Right lobe of liver (tissue), 6 donors: ENCODE data around the gene ARL8B. TPM values are rescaled to one million over a fixed set of nuclear protein-coding genes. Genes with fewer than 3 reads are reported as not detected.
"Not testable (repeated sequence)": the region's sequence is repeated elsewhere in the genome, so short reads cannot be mapped to it uniquely, and the experiment has no call there.

Experiments
- ATAC-seq, 4 donors: fragments of 200-7000 bp; cut with Tn5 transposase; one replicate each; pipeline ENCODE4 v1.9.1; 2020; ENCODE audit warnings: mild to moderate bottlenecking in 4 of 4, moderate library complexity in 4 of 4
- DNase-seq, 3 donors: peaks; one replicate each; pipeline ENCODE4 v3.0.0-alpha.2; 2020
- H3K27ac ChIP-seq, 3 donors: fragments of 200-600 bp; one replicate each; pipeline ENCODE4 v1.8.0; 2022
- H3K27me3 ChIP-seq, 2 donors: fragments of 200-600 bp; one replicate each; pipeline ENCODE4 v1.8.0; 2022
- H3K36me3 ChIP-seq, 4 donors: fragments of 200-600 bp; sonication (generic) in 1 of 4; one replicate each; pipeline versions ENCODE4 v1.5.1 to v1.8.0; 2017 to 2022; ENCODE audit warnings: control low read depth in 1 of 4
- H3K4me1 ChIP-seq, 4 donors: fragments of 200-600 bp; sonication (generic) in 1 of 4; one replicate each; pipeline versions ENCODE4 v1.5.1 to v1.8.0; 2017 to 2022; ENCODE audit warnings: control low read depth in 1 of 4
- H3K4me3 ChIP-seq, 3 donors: fragments of 200-600 bp; one replicate each; pipeline ENCODE4 v1.8.0; 2022
- H3K9me3 ChIP-seq, 4 donors: fragments of 200-600 bp; sonication (generic) in 1 of 4; one replicate each; pipeline versions ENCODE4 v1.5.1 to v1.8.0; 2017 to 2022; ENCODE audit warnings: control low read depth in 1 of 4
- POLR2A ChIP-seq: fragments of 450-650 bp; IDR thresholded peaks from one replicate; pipeline ENCODE4 v1.6.1; 2017; ENCODE audit warnings: antibody characterized with exemption, mild to moderate bottlenecking
- WGBS: methylation state at CpG from one replicate; pipeline ENCODE4 v1.1.6; 2018; ENCODE audit warnings: low coverage, low lambda C conversion rate; ENCODE audit not compliant: insufficient coverage; ENCODE audit errors: missing lambda C conversion rate; 5-methylcytosine and 5-hydroxymethylcytosine counted together
- intact Hi-C, 2 donors: fragments of 100-400 bp; cut with DNase I; formaldehyde crosslinking; loops; one replicate each; pipeline versions ENCODE4 v1.11.2 to v1.14.1; 2022
- total RNA-seq, 6 experiments: library from RNA; depleted of rRNA in 2 of 6; stranded (reverse); fragments of >200 nt in 2 of 6; fragmentation: NEBNext Ultra II Directional in 3 of 6; extraction: Animal tissue kit (Norgen Biotek cat#: 25700) in 3 of 6; gene quantifications; one replicate each; pipeline versions ENCODE4 v1.1.0 to v1.2.4, GENCODE V29; 2016 to 2023
- TF ChIP-seq, protein P1 (sequence below), 4 donors: fragments of 200-600 bp in 3 of 4; fragments of 450-650 bp in 1 of 4; IDR thresholded peaks; one replicate each; pipeline versions ENCODE4 v1.5.1 to v1.8.0; 2016 to 2022; ENCODE audit warnings: antibody characterized with exemption in 4 of 4, mild to moderate bottlenecking in 2 of 4
- donor health status: DM: no; HTN: yes; CAD: no.
- donor health status: DM: no; HTN: no; CAD: no.
- donor health status: DM: no; HTN: no; CAD: no.
- donor health status: DM: no; HTN: yes; CAD: no.
- donor health status: DM: no; HTN: yes; CAD: no.

The ARL8B gene
- total RNA-seq, 6 experiments from 2014 or later, result 20.0 to 33.1 (median 26.7) TPM

DNA sequence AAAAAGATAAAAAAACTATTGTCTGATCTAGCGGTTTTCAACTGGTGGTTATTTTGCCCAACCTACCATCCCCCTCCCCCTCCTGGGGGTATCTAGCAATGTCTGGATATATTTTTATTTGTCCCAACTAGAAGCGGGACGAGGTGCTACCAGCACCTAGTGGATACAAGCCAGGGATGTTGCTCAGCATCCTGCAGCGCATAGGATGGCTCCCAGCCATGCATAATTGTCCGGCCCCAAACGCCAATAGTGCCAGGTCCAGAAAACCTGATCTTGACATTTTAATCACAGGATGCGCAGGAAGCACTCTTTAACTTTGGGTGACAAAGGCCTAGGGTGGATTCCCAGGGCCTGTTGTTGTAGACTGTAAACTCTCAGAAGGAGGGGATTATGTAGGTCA is 17.0 kb upstream of the ARL8B start:
- intact Hi-C loops, result no loop called here
- H3K9me3 ChIP-seq, result no peaks in the 10 kb centered on the region
- ATAC-seq (no peak), DNase-seq (no peak)
- TF ChIP-seq, protein P1, sequence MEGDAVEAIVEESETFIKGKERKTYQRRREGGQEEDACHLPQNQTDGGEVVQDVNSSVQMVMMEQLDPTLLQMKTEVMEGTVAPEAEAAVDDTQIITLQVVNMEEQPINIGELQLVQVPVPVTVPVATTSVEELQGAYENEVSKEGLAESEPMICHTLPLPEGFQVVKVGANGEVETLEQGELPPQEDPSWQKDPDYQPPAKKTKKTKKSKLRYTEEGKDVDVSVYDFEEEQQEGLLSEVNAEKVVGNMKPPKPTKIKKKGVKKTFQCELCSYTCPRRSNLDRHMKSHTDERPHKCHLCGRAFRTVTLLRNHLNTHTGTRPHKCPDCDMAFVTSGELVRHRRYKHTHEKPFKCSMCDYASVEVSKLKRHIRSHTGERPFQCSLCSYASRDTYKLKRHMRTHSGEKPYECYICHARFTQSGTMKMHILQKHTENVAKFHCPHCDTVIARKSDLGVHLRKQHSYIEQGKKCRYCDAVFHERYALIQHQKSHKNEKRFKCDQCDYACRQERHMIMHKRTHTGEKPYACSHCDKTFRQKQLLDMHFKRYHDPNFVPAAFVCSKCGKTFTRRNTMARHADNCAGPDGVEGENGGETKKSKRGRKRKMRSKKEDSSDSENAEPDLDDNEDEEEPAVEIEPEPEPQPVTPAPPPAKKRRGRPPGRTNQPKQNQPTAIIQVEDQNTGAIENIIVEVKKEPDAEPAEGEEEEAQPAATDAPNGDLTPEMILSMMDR (IDR thresholded peaks at IDR 0.05), result no peak
- no peak for TF ChIP-seq POLR2A
- no peaks in the 10 kb centered on the region for H3K4me1 ChIP-seq
- no peak overlapping the region for H3K4me3 ChIP-seq
- no peaks in the 10 kb centered on the region for H3K27me3 ChIP-seq
- WGBS, result 90% methylated on average over 1 of the region's 7 CpGs
- no peaks in the 10 kb centered on the region for H3K36me3 ChIP-seq
- no peak overlapping the region for H3K27ac ChIP-seq

- not testable (repeated sequence) for ATAC-seq, H3K27ac ChIP-seq
Measured at GRCh38 chr3:5106371-5106770, 15.7 kb upstream of the ARL8B start.

GRCh38 chr3:5106933-5107334 is 15.2 kb upstream of the ARL8B start:
- 53% methylated on average over 2 of the region's 2 CpGs for WGBS
- H3K9me3 ChIP-seq, intact Hi-C loops, H3K4me1 ChIP-seq, H3K27me3 ChIP-seq, H3K36me3 ChIP-seq, H3K27ac ChIP-seq, DNase-seq, ATAC-seq, H3K4me3 ChIP-seq: not testable (repeated sequence)

More at GRCh38 chr3:5106371-5106770, 15.7 kb upstream of the ARL8B start:
- H3K36me3 ChIP-seq, DNase-seq, H3K4me1 ChIP-seq, H3K27me3 ChIP-seq, H3K9me3 ChIP-seq, intact Hi-C loops, H3K4me3 ChIP-seq: not testable (repeated sequence)
- 83% methylated on average over 7 of the region's 9 CpGs for WGBS

- no peaks in the 10 kb centered on the region for H3K36me3 ChIP-seq
- 44% methylated on average over 3 of the region's 3 CpGs for WGBS
- no peaks in the 10 kb centered on the region for H3K9me3 ChIP-seq
- H3K27me3 ChIP-seq, result no peaks in the 10 kb centered on the region
- no peak for DNase-seq
- intact Hi-C loops, result no loop called here
- ATAC-seq, result no peak
- no peak overlapping the region for H3K4me3 ChIP-seq
- no peaks in the 10 kb centered on the region for H3K4me1 ChIP-seq
- H3K27ac ChIP-seq, result no peak overlapping the region
- no peak for TF ChIP-seq POLR2A
- TF ChIP-seq, protein P1 (IDR thresholded peaks at IDR 0.05), result no peak
Measured at GRCh38 chr3:5110337-5110736, 11.8 kb upstream of the ARL8B start.

DNA sequence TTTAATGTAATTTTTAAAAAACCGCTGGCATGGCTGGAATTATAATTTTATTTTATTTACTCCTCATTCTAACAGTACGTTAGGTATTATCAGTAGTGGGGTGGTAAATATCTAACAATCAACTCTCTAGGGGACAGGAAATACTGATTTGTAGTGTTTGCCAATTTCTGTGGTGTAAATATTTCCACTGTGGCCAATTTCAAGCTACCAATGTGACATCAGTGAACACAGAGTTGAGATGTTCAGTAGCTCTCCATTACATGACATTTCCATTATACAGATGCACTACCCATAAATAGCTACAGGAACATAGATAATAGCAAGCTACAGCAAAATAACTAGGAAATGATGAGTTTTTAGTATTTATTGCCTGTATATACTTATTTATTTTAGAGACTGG is 10.0 kb upstream of the ARL8B start:
- Histone ChIP-seq H3K4me1 (no peaks in the 10 kb centered on the region), H3K36me3 (no peaks in the 10 kb centered on the region), H3K27me3 (no peaks in the 10 kb centered on the region), H3K4me3 (no peak overlapping the region), H3K9me3 (no peaks in the 10 kb centered on the region), H3K27ac (no peak overlapping the region)
- 69% methylated on average over 2 of the region's 2 CpGs for WGBS
- intact Hi-C loops, result no loop called here
- TF ChIP-seq, protein P1 (IDR thresholded peaks at IDR 0.05), result no peak
- no peak for TF ChIP-seq POLR2A
- ATAC-seq (no peak), DNase-seq (no peak)

GRCh38 chr3:5113726-5114125 is 8.4 kb upstream of the ARL8B start:
- H3K4me1 ChIP-seq, H3K9me3 ChIP-seq, ATAC-seq, DNase-seq, intact Hi-C loops, H3K4me3 ChIP-seq, H3K36me3 ChIP-seq, H3K27me3 ChIP-seq, H3K27ac ChIP-seq: not testable (repeated sequence)
- 93% methylated on average over 7 of the region's 30 CpGs for WGBS
